Measurements from ENCODE around the gene TAF4. TPM values are rescaled to one million over a fixed set of nuclear protein-coding genes. Genes with fewer than 3 reads are reported as not detected.

Gene TAF4
- total and polyA plus RNA-seq, 2 of the 13 experiments (the other 11 are each of a cell fraction or from before 2014, with no cell fraction given) = 5.9 to 12.0 TPM

DNA sequence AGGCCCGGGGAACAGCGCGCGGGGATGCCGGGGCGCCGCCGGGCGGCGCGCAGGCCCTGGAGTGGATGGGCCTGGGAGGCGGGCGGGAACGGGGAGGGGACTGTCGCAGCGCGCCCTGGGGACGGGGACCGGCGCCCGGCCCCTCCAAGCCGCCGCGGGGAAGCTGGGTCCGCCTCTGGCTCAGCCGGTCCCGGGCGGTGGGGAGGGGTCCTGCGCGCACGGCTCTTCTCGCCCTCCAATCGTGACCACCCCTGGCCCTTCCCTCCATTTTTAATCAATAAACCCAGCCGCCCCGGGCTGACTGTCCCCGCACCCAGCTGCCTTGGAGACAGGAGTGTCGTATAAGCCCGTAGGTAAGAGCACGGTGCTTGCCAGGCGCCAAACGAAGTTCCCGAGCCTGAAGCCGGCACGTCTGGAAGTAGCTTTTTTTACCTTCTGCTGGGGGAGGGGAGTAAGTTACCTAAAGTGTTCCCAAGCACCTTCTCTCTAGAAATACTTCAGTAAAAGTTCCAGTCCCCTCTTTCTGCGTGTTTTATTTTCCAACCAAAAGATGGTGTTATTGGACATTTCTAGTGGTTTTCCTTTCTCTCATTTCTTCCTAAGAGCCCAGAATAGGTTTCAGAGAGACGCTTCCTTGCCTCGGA is 780 bp upstream of the TAF4 start (continued):
- TF ChIP-seq, protein P1, sequence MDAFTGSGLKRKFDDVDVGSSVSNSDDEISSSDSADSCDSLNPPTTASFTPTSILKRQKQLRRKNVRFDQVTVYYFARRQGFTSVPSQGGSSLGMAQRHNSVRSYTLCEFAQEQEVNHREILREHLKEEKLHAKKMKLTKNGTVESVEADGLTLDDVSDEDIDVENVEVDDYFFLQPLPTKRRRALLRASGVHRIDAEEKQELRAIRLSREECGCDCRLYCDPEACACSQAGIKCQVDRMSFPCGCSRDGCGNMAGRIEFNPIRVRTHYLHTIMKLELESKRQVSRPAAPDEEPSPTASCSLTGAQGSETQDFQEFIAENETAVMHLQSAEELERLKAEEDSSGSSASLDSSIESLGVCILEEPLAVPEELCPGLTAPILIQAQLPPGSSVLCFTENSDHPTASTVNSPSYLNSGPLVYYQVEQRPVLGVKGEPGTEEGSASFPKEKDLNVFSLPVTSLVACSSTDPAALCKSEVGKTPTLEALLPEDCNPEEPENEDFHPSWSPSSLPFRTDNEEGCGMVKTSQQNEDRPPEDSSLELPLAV (CRISPR knock-in tag; conservative IDR thresholded peaks at IDR 0.05; ENCODE audit: low read depth) = no peak
- TF ChIP-seq KMT2A (CRISPR knock-in tag; IDR thresholded peaks at IDR 0.05) (peak; percentile 18), NFE2L1 (CRISPR knock-in tag; IDR thresholded peaks at IDR 0.05; ENCODE audit: borderline replicate concordance) (no peak), NCOA2 (CRISPR knock-in tag; IDR thresholded peaks at IDR 0.05) (no peak), ZNF703 (CRISPR knock-in tag; IDR thresholded peaks at IDR 0.05; ENCODE audit: borderline replicate concordance) (0 out of 2 replicates have a peak, but pooled peaks have one; percentile 17), RNF2 (conservative IDR thresholded peaks at IDR 0.05; ENCODE audit: low read depth) (0 out of 2 replicates have a peak, but pooled peaks have one; percentile 22), ZNF337 (CRISPR knock-in tag; IDR thresholded peaks at IDR 0.05; ENCODE audit: borderline replicate concordance, low read depth) (no peak), SRSF9 (IDR thresholded peaks at IDR 0.05; ENCODE audit: borderline replicate concordance, insufficient read depth, low read depth, low read length, poor library complexity, severe bottlenecking) (no peak), RFX5 (IDR thresholded peaks at IDR 0.05; ENCODE audit: low read depth, low read length) (no peak; the same call in 1 of the 2 replicates), ZNF451 (CRISPR knock-in tag; IDR thresholded peaks at IDR 0.05) (peak; percentile 46; the same call in 1 of the 2 replicates), HNRNPL (IDR thresholded peaks at IDR 0.05; ENCODE audit: low read depth, low read length) (no peak), ZNF230 (CRISPR knock-in tag; IDR thresholded peaks at IDR 0.05) (no peak), HNRNPH1 (optimal IDR thresholded peaks at IDR 0.05; ENCODE audit: low read depth, low read length) (no peak), ZNF333 (CRISPR knock-in tag; IDR thresholded peaks at IDR 0.05; ENCODE audit: borderline replicate concordance) (peak; percentile 82; the same call in 1 of the 2 replicates), FOSL1 (CRISPR knock-in tag; IDR thresholded peaks at IDR 0.05; ENCODE audit: borderline replicate concordance) (no peak), IRX3 (CRISPR knock-in tag; IDR thresholded peaks at IDR 0.05; ENCODE audit: borderline replicate concordance, low read depth) (no peak), NCOA5 (CRISPR knock-in tag; IDR thresholded peaks at IDR 0.05) (no peak), SRSF1 (optimal IDR thresholded peaks at IDR 0.05; ENCODE audit: low read depth, low read length) (no peak), HNRNPK (IDR thresholded peaks at IDR 0.05; ENCODE audit: low read depth, low read length, poor library complexity, severe bottlenecking) (peak; percentile 45), ZFP62 (CRISPR knock-in tag; IDR thresholded peaks at IDR 0.05) (no peak), MAFK (conservative IDR thresholded peaks at IDR 0.05 in 1 of 2, IDR thresholded peaks at IDR 0.05 in 1 of 2; ENCODE audit: low read length in 2 of 2) (no peak), GZF1 (CRISPR knock-in tag; IDR thresholded peaks at IDR 0.05) (no peak; the same call in 1 of the 2 replicates), ZNF232 (CRISPR knock-in tag; IDR thresholded peaks at IDR 0.05; ENCODE audit: borderline replicate concordance) (no peak)
- TF ChIP-seq, protein P2, sequence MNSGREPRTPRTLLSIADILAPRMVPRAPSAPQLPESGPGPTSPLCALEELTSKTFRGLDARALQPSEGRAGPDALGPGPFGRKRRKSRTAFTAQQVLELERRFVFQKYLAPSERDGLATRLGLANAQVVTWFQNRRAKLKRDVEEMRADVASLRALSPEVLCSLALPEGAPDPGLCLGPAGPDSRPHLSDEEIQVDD (CRISPR knock-in tag; IDR thresholded peaks at IDR 0.05; ENCODE audit: borderline replicate concordance) = no peak
- TF ChIP-seq, protein P3, sequence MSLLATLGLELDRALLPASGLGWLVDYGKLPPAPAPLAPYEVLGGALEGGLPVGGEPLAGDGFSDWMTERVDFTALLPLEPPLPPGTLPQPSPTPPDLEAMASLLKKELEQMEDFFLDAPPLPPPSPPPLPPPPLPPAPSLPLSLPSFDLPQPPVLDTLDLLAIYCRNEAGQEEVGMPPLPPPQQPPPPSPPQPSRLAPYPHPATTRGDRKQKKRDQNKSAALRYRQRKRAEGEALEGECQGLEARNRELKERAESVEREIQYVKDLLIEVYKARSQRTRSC (CRISPR knock-in tag; IDR thresholded peaks at IDR 0.05; ENCODE audit: low read depth) = no peak

All from HepG2 (cell line).